Muscle of back (tissue), 11 donors: Measurements from ENCODE around the gene TCHHL1. TPM values are rescaled to one million over a fixed set of nuclear protein-coding genes. Genes with fewer than 3 reads are reported as not detected.
"Not testable (repeated sequence)": the region's sequence is repeated elsewhere in the genome, so short reads cannot be mapped to it uniquely, and the experiment has no call there.

Experiments
- DNase-seq, 3 donors: peaks; one replicate each; pipeline versions ENCODE4 v3.0.0 to v3.0.0-alpha.2; 2013
- polyA plus RNA-seq, 10 donors: library from polyadenylated mRNA; unstranded; fragments of 120-200 nt; gene quantifications; one replicate each; pipeline ENCODE4 v1.2.1, GENCODE V29; 2013; ENCODE audit not compliant: insufficient read length in 10 of 10

Gene TCHHL1
- polyA plus RNA-seq, 10 donors: not detected

DNA sequence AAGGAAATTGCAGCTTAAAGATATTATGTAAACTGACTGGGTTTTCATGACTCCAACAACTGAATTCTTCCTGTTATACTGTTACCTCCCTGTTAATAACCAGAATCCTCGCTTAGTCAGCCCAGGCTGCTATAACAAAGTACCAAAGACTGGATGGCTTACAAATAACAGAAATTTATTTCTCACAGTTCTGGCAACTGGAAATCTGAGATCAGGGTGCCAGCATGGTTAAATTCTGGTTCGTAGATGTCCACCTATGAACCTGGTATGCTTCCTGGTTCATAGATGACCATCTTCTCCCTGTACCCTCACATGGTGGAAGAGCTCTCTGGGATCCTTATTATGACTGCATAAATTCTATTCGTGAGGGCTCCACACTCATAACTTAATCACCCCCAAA, 8.1 kb upstream of the TCHHL1 start:
- DNase-seq: no peak

DNA sequence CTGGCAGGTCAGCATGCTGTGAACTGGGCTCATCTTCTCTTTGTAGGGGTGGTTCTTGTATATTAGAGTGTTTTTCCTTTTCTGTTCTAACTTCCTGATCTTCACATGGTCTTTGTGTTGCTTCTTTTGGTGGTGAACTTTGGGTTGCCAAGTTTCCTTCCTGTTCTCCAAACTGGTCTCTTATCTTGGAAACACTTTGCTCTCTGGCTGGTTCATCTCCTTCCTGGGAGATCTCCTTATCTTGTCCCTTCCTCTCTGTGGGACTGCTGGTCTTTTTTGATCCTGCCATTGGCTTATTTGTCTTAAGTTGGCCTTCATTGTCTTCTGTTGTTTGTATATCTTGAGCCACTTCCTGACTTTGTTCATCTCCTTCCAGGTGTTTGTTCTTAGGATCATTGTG, 2.1 kb downstream of the TCHHL1 start:
- DNase-seq: no peak

DNA sequence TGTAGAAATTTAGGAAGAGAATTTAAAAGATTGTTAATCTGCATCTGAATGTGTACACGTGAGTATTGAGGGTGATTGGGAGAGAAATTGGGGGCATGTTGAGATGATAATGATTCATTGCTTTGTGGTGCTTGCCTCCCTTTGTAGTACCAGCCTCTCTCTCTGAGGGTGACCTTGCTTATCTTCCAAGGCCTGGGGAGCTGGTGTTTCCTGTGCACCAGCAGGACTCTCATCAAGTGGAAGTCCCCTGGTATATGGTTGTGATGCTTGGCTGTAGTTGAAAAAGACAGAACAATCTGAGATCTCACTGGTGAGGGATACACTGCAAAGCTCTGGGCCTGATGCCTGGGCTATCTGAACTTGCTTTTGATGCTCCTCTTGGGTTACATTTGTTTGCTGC, 4.0 kb downstream of the TCHHL1 start:
- DNase-seq: no peak

DNA sequence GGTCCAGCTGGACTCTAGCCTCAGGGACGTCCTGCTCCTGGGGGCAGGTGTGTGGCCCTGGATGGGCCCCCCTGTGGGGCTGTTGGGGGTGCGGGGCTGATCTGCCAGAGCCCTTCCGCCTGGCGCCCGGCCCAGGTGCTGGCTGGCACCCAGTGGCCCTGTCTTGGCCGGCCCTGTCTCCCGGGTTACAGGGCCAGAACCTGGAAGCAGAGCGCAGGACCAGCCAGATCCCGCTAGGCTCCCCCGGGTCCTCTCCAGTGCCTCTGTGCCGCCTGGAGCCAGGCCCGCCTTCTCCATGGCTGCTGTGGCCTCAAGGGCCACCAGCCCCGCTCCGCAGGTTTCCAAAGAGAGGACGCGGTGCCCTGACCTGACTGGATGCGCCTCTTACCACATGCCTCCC, 7.8 kb downstream of the TCHHL1 start:
- not testable (repeated sequence) for DNase-seq

DNA sequence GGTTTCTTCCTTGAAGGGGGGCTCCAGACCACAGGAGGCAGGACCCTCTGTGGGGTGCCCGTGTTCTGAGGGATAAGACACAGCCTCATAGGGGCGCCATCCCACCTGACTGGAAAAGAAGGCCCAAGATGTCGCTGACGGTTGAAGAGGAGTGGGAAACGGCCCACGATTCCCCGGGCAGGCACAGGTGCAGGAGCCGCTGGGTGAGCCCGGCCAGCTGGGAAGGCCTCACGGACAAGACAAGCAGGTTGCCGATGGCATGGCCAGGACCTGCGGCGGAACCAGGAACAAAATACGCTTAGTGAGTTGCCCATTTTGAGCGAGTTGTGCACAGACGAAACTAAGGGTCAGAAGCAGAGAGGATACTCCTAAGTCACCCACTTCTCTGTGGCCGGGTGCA, 8.4 kb downstream of the TCHHL1 start:
- not testable (repeated sequence) for DNase-seq

DNA sequence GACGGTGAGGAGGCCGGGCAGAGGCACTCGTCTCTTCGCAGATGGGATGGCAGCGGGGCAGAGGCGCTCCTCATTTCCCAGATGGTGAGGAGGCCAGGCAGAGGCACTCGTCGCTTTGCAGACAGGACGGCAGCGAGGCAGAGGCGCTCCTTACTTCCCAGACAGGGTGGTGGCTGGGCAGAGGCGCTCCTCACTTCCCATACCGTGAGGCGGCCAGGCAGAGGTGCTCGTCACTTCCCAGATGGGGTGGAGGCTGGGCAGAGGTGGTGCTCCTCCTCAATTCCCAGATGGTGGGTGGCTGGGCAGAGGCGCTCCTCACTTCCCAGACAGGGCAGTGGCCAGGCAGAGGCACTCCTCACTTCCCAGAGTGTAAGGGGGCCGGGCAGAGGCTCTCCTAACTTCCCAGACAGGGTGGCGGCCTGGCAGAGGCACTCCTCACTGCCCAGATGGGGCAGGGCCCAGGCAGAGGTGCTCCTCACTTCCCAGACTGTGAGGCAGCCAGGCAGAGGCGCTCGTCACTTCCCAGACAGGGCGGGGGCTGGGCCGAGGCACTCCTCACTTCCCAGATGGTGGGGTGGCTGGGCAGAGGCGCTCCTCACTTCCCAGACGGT, 9.9 kb downstream of the TCHHL1 start:
- no peak for DNase-seq

DNA sequence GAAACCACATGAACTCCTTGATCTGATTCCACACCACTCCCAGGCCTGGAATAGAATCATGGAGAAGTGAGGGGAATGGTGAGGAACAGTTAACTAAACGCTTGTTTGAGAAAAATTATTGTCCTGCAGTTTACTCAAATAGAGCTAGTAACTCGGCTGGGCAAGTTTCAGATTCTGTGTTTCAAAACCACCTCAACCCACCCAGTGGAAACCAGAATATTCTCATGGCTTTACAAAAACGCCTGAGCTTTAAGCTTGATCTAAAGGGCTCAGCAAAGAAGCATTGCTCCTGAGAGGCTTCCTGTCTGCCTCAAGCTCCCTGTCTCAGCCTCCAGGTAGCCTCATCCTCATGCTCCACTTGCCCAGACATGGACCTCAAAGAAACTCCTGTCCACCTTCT, 16.6 kb downstream of the TCHHL1 start:
- no peak for DNase-seq

DNA sequence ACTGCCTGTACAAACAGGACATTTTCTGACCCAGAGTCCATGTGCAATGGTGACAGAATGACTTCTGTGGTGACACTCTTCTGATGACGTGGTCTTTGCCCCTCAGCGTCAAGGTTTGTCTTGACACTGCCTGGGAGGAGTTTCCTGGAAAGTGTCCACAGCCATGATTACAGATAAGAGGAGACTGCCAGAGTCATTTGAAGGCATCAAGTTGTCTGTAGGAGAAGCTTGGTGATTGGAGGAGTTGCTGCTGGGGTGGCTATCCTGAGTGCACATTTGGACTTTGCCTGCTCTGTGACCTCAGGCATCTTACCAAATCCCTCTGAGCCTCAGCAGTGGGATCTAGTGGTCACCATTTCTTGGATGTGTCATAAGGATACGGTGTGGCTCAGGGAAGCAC, 17.7 kb downstream of the TCHHL1 start:
- no peak for DNase-seq

DNA sequence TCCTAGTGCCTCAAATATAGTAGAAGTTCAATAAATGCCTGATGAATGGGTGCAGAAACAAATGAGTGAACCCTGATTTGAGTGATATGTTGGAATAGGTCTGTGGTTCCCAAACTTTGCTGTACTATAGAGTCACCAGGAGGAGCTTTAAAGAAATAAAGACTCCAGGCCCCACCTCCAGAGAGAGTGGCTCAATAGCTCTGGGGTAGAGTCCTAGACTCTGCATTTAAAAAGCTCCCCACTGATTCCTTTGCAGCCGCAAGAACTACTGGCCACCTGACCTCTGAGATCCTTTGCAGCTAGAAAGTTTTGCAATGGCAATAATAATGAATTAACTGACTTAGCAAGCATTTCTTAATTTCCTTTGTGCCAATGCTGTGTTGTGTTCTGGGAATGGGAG, 20.9 kb downstream of the TCHHL1 start:
- no peak for DNase-seq

DNA sequence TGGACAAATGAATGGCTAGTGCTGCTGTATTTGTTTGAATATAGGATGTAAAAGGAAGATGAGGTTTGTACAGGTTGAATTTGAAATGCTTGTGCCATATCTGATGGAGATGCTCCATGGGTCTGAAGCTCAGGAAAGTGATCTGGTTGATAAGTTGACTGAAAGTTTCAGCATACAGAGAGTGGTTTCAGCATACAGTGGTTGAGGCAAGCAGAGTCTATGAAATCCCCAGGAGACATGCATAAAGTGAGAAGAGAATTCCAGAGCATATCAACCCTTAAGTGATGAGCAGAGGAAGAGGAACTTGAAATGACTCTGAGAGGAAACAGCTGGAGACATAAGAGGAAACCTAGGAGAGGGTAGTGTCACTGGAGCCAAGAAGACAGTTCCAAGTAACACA, 21.7 kb downstream of the TCHHL1 start:
- no peak for DNase-seq

DNA sequence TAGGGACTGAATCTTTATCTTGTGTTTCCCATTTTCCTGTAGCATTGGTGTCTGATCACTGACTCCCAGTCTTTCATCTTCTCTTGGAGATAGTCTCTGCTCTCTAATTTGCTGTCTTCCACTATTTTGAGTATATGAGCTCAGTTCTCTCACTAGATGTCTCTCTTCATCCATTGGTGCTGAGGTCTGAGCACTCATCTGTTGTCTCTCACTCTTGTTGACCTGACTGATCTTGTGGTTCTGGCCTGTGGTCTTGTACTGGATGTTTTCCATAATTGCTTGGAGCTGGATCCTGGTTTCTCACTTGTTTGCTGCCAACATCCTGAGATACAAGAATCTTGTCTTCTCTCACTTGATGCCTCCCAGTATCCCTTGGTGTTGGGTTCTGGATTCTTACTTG, 26.9 kb downstream of the TCHHL1 start:
- DNase-seq: no peak

DNA sequence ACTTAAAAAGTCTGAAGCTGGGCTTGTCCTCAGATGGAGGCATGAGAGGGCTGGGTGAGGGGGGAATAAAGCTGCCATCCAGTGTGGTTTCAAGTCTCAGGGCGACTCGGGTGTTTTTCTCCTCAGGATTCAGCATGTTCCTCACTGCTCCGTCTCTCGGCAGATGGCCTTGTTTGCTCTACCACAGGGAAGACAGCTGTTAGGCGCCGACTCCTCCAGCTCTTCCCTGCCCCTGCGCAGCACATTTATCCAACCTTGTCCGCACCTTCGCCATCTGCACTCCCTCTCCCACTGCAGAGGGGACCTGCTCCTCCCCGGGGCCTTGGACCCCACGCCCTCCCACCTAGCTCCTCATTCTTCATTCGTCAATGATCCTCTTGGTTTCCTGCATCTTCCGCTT, 35.5 kb downstream of the TCHHL1 start:
- DNase-seq: no peak

DNA sequence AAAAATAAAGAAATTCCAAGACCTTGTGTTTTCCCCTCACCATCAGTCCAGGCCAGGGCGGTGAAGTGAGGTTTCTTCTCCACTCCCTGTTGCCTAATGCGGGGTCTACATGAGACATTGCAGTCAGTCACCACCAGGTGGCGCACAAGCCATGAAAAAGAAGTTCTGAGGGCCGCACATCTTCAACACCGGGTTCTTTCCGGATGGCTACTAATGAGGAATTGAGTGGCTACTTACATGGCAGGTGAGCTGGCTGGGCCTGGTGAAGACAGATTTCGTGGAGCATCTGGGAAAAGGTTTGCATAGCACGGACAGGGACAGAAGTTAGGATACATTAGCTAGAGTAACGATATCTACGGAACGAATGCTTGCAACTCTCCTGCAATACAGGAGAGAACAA, 36.3 kb downstream of the TCHHL1 start:
- DNase-seq: peak; percentile 62 to 78 (median 70)

DNA sequence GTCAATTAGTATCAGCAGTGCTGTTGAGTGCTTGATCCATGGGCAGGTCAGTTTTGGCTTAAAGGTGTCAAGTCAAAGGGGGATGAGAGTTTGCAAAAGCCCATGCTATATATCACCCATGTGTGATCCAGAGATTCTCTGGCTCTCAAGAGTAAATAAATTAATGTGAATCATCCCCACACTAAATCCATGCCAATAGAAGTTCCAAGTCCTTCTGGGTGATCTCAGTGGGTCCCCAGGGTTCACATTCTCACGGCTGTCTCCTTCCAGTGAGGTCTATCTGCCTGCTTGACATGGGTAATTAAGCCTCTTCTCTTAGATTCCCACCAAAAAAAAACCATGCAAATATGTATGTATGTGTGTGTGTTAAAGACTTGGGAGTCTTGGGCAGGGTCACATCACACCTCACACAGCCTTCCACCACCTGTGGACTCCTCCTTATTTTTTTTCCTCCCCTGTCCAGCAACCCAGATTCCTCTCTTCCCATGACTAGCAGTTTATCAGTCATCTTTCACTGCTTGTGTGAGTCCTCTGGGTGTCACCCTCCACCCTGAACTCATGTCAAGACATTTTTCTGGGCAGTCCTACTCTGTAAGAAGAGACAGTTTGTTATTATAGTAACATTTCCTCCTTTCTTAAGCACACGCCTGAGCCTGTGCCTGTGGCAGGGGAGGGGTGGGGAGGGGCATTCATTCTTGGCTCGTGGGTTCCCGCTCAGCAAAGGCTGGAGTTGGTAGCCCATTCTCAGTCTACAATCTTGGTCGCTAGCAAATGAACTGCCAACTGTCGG, 37.8 kb downstream of the TCHHL1 start:
- DNase-seq: no peak

DNA sequence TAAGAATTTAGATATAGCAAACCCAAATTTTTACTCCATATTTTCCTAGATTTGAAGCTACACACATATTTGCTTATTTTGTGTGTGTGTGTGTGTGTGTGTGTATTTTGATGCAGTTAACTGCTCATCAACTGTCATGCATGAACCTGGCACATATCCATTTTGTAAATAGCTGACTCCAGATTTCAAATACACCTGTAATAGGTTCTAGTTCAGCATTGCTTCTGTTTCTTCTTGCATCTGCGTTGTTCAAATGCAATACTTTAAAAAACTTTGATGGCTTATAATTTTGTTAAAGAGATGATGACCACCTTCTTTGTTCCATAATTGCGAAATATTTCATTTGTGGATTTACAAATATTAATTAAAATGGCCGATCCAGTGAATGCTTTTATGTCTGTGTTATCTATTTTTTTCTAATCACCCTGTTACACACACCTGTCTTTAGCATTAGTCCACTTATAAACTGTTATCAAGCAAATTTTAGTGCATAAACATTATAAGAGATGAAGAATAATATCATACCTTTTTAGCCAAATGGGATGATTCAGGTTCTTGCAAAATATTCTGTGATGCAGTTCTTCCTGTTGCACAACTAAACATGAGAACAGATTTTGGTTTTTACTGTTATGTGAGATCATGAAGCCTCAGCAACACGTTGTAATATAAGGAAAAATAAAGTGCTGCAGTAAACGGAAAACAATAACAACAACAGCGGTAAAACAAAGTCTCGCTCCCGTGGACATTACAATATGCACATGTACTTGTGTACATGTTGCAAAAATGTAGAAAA, 39.4 kb downstream of the TCHHL1 start:
- peak in 1 of 3 donors; percentile 6 for DNase-seq

DNA sequence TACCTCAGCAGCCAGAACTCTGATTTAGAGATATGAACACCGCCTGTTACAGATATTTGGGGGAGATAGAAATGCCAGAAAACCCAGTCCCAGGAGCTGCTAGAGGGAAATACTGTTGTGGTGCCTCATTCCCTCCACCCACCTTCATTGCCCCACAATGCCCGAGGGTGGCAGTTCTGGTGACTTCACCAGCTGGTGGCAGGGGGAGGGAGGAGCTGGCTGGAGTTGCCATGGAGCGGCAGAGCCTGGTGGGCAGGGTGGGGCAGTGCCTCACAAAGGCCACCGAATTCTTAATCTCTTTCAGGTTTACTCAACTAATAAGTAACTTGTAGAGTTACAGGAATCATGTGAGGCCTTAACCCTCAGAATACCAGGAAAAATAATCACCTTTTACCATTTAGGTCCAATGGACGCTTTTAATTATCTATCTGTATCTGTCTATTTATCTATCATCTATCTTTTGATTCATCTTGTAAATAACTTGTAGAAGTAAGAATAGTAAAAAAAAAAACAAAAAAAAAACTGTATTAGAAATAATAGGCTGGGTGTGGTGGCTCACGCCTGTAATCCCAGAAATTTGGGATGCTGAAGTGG, 40.4 kb downstream of the TCHHL1 start:
- no peak for DNase-seq

DNA sequence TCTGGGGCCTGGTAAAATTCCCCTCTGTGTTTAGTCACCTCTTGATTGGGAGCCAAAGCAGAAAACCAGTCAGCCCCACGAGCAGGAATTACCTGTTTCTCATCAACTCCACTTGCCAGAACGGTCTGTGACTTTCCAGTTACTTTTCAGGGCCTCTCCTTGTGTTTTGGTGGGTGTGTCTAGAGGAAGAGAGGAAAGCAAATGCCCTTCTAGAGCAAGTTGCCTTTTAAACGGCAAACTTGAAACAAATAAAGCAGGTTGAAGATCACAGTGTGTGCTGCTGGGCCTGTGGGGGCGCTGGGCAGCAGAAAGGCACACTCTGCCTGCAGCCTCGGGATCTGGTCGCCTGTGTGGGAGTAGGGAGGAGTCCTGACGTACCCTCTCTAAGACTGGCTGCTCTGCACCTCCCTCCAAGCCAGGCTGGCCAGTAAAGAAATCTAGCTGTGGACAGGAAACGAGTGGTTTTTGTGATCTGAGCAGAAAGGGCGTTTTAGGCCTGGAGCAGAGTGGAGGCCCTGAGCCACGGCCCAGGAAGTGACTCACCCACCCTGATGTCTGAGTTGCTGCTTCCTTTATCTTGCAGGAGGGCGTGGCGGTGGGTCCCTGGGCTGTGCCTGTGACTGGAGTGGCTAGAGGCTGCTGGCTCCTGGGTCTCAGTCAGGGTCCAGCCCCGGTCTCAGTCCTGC, 41.0 kb downstream of the TCHHL1 start:
- DNase-seq: peak; percentile 63 to 95 (median 88)

DNA sequence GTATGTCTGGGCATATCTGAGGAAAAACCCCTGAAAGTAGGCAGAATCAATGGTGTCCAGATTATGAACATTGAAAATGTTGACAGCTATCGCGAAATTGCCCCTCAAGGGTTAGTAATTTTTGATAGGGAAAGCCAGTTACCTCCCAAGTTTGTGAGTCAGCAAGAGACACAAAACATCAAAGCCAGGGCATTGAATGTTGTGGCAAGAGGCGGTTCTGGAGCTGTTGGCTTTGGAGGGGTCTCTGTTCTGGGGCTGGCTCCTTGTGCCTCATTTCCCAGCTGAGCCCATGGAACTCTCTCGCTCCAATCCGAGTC, 41.5 kb downstream of the TCHHL1 start:
- DNase-seq: no peak

DNA sequence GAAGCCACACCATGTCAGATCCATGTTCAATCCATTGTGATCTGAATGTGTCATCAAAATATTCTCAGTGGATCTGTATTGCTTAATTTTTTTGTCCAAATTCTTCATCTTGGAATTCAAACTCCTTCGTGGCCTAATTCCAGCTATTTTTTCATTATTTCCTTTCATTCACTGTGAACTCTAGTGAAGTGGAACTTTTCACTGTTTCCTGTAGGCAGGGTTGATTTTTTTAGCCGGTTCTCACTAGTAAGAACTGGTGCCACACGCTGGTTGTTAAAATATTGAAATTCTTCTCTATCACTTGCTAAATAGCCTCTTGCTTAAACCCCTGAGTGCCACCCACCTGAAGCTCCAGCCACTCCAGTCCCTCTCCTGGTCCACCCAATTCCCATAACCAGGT, 44.5 kb downstream of the TCHHL1 start:
- no peak for DNase-seq

DNA sequence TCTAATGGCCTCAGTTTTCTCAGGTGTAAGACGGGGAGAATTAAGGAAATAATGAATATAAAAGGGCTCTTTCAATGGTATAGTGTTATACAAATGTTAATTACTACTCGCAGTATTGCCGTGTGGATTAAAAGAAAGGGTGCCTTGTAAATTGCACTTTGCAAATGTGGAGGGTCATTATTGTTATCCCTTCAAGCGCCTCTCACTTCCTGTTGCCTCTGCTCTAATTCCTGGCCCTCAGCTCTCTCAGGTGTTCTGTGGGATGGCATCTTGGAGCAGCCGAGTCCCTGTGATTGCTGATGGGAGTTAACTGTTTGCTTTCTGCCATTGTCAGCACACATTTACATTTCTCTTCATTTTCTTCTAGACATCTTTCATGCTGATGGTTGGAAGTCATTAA, 45.0 kb downstream of the TCHHL1 start:
- no peak for DNase-seq

DNA sequence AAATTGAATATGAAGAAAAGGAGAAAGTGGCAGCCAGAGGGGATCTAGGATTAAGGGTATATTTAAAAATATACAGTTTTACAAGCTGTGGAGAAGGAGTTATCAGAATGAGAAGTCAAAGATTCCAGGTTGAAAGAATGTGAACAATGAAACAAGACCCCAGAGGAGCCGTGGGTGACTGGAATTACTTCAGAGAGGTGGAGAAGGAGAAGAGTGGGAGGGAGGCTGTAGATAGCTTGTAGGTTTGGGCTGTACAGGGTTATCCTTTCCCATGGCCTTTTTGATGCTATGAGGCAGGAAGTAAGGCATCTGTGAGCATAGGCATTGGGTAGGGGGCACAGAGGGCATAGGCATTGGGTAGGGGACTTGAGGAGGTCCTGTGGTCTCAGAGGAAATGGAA, 46.8 kb downstream of the TCHHL1 start:
- no peak for DNase-seq

DNA sequence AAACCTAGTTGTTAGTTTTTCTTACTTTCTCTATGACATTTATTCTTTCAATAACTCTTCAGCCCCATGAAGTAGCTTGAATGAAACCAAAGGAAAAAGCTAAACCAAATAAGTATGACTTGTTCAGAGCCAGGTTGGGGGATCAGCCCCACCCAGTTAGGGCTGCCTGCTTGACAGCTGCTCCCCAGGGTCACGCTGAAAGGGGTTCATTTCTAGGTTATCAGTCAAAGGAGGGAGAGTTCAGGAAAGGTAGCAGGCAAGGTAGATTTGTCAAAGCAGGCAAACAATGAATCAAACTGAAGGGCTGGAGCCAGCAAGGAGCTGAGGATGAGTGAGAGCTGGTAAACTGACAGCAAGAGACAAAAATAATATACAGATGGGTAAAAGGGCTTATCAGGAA, 49.0 kb downstream of the TCHHL1 start:
- no peak for DNase-seq
